Measurements from ENCODE around the gene LINS1.

The LINS1 gene

GRCh38 chr15:100571592-100572167, 30.3 kb downstream of the LINS1 start:
- Histone ChIP-seq H3K9ac (ENCODE audit: low read length) (no peak overlapping the region), H3K27ac (ENCODE audit: low read depth, low read length) (no peak overlapping the region), H3K36me3 (ENCODE audit: insufficient read depth, low read length) (peaks cover 14% of the 10 kb centered on the region), H3K4me1 (ENCODE audit: insufficient read depth, low read length) (no peaks in the 10 kb centered on the region), H3K4me3 (ENCODE audit: low read depth in 1 of 2, low read length in 2 of 2) (no peak overlapping the region), H3K27me3 (ENCODE audit: control insufficient read depth in 1 of 2, insufficient read depth in 2 of 2, low read length in 2 of 2) (no peaks in the 10 kb centered on the region), H3K9me3 (ENCODE audit: low read length) (no peaks in the 10 kb centered on the region)

- H3K9me3 ChIP-seq (ENCODE audit: low read length) = no peaks in the 10 kb centered on the region
- no peaks in the 10 kb centered on the region for H3K27me3 ChIP-seq (ENCODE audit: control insufficient read depth in 1 of 2, insufficient read depth in 2 of 2, low read length in 2 of 2)
- H3K36me3 ChIP-seq (ENCODE audit: insufficient read depth, low read length) = peaks cover 14% of the 10 kb centered on the region
- no peak overlapping the region for H3K9ac ChIP-seq (ENCODE audit: low read length)
- H3K4me3 ChIP-seq (ENCODE audit: low read depth in 1 of 2, low read length in 2 of 2) = no peak overlapping the region
- no peaks in the 10 kb centered on the region for H3K4me1 ChIP-seq (ENCODE audit: insufficient read depth, low read length)
- H3K27ac ChIP-seq (ENCODE audit: low read depth, low read length) = no peak overlapping the region
Measured at GRCh38 chr15:100570735-100571313, 31.2 kb downstream of the LINS1 start.

DNA sequence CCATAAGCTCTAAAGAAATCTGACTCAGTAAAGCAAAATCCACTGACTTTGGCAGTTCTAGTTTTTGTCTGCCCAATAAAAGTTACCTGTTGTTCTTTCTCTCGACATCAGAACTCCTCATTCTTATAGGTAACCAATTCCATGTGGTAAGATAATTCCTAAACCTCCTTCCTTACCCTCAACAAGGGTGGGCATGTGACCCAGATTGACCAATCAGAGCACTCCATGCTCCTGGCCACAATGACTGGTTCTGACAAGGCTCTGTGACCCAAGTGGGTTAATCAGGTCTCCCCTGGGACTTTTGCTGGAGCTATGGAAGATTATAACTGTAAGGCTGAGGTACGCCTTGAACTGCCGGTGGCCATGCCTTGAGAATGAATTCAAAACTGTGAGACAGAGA, 31.7 kb downstream of the LINS1 start:
- Histone ChIP-seq H3K9ac (ENCODE audit: low read length) (no peak overlapping the region), H3K27ac (ENCODE audit: low read depth, low read length) (no peak overlapping the region), H3K36me3 (ENCODE audit: insufficient read depth, low read length) (peaks cover 14% of the 10 kb centered on the region)

GRCh38 chr15:100569391-100569790, 32.6 kb downstream of the LINS1 start:
- Histone ChIP-seq H3K36me3 (ENCODE audit: insufficient read depth, low read length) (peaks cover 14% of the 10 kb centered on the region), H3K4me3 (ENCODE audit: low read depth in 1 of 2, low read length in 2 of 2) (no peak overlapping the region), H3K9ac (ENCODE audit: low read length) (no peak overlapping the region), H3K9me3 (ENCODE audit: low read length) (no peaks in the 10 kb centered on the region), H3K4me1 (ENCODE audit: insufficient read depth, low read length) (no peaks in the 10 kb centered on the region), H3K27me3 (ENCODE audit: control insufficient read depth in 1 of 2, insufficient read depth in 2 of 2, low read length in 2 of 2) (no peaks in the 10 kb centered on the region), H3K27ac (ENCODE audit: low read depth, low read length) (no peak overlapping the region)

More for the DNA sequence above, 31.7 kb downstream of the LINS1 start:
- no peak overlapping the region for H3K4me3 ChIP-seq (ENCODE audit: low read depth in 1 of 2, low read length in 2 of 2)
- H3K27me3 ChIP-seq (ENCODE audit: control insufficient read depth in 1 of 2, insufficient read depth in 2 of 2, low read length in 2 of 2) = no peaks in the 10 kb centered on the region
- no peaks in the 10 kb centered on the region for H3K9me3 ChIP-seq (ENCODE audit: low read length)
- H3K4me1 ChIP-seq (ENCODE audit: insufficient read depth, low read length) = no peaks in the 10 kb centered on the region

GRCh38 chr15:100566850-100567628, 34.9 kb downstream of the LINS1 start:
- Histone ChIP-seq H3K4me1 (ENCODE audit: insufficient read depth, low read length) (no peaks in the 10 kb centered on the region), H3K4me3 (ENCODE audit: low read depth in 1 of 2, low read length in 2 of 2) (no peak overlapping the region), H3K27me3 (ENCODE audit: control insufficient read depth in 1 of 2, insufficient read depth in 2 of 2, low read length in 2 of 2) (no peaks in the 10 kb centered on the region), H3K9ac (ENCODE audit: low read length) (no peak overlapping the region), H3K36me3 (ENCODE audit: insufficient read depth, low read length) (peaks cover 6% of the 10 kb centered on the region), H3K27ac (ENCODE audit: low read depth, low read length) (no peak overlapping the region), H3K9me3 (ENCODE audit: low read length) (no peaks in the 10 kb centered on the region)

DNA sequence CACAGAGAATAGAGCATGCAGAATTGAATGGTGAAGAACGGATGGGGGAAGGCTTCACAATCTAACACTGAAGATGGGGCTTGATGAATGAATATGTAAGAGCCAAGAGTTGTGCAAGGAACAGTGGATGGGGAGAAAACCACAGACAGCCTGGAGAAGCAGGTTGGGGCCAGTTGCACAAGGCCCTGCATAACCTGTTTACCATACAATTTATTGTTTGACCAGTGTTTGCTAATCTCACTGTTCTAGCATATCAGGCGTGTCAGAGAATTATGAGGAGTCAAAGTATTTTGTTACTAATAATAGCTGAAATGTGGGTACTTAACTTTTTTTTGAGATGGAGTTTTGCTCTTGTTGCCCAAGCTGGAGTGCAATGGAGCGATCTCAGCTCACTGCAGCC, 36.4 kb downstream of the LINS1 start:
- Histone ChIP-seq H3K4me1 (ENCODE audit: insufficient read depth, low read length) (no peaks in the 10 kb centered on the region), H3K4me3 (ENCODE audit: low read depth in 1 of 2, low read length in 2 of 2) (no peak overlapping the region), H3K9ac (ENCODE audit: low read length) (no peak overlapping the region), H3K9me3 (ENCODE audit: low read length) (no peaks in the 10 kb centered on the region), H3K27me3 (ENCODE audit: control insufficient read depth in 1 of 2, insufficient read depth in 2 of 2, low read length in 2 of 2) (no peaks in the 10 kb centered on the region), H3K27ac (ENCODE audit: low read depth, low read length) (no peak overlapping the region), H3K36me3 (ENCODE audit: insufficient read depth, low read length) (no peaks in the 10 kb centered on the region)

DNA sequence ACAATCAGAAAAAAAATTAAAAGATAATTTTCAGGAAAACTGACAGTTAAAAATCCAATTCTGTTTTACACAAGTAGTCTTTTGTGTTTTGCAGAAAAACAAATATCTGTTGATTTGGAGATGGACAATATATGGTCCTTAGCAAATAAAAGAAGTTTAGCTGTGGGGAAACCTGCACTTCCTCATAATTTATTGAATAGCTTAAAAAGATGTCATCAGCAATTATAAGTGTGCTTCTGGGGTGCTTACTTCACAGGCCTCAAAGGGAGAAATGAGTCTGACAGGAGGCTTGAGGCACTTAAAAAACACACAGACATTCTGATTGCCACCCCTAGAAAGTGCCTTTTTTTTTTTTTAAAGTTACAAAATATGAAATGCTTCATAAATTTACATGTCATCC, 41.7 kb downstream of the LINS1 start:
- no peak overlapping the region for H3K4me3 ChIP-seq (ENCODE audit: low read depth in 1 of 2, low read length in 2 of 2)
- no peaks in the 10 kb centered on the region for H3K36me3 ChIP-seq (ENCODE audit: insufficient read depth, low read length)
- H3K27me3 ChIP-seq (ENCODE audit: control insufficient read depth in 1 of 2, insufficient read depth in 2 of 2, low read length in 2 of 2) = no peaks in the 10 kb centered on the region
- H3K9me3 ChIP-seq (ENCODE audit: low read length) = no peaks in the 10 kb centered on the region
- H3K27ac ChIP-seq (ENCODE audit: low read depth, low read length) = no peak overlapping the region
- H3K9ac ChIP-seq (ENCODE audit: low read length) = no peak overlapping the region
- H3K4me1 ChIP-seq (ENCODE audit: insufficient read depth, low read length) = no peaks in the 10 kb centered on the region

GRCh38 chr15:100559330-100559729, 42.7 kb downstream of the LINS1 start:
- H3K9me3 ChIP-seq (ENCODE audit: low read length) = no peaks in the 10 kb centered on the region
- H3K4me1 ChIP-seq (ENCODE audit: insufficient read depth, low read length) = no peaks in the 10 kb centered on the region
- no peak overlapping the region for H3K27ac ChIP-seq (ENCODE audit: low read depth, low read length)
- H3K27me3 ChIP-seq (ENCODE audit: control insufficient read depth in 1 of 2, insufficient read depth in 2 of 2, low read length in 2 of 2) = no peaks in the 10 kb centered on the region
- no peak overlapping the region for H3K4me3 ChIP-seq (ENCODE audit: low read depth in 1 of 2, low read length in 2 of 2)
- no peaks in the 10 kb centered on the region for H3K36me3 ChIP-seq (ENCODE audit: insufficient read depth, low read length)
- no peak overlapping the region for H3K9ac ChIP-seq (ENCODE audit: low read length)

- H3K4me1 ChIP-seq (ENCODE audit: insufficient read depth, low read length) = no peaks in the 10 kb centered on the region
- H3K27ac ChIP-seq (ENCODE audit: low read depth, low read length) = no peak overlapping the region
- no peaks in the 10 kb centered on the region for H3K9me3 ChIP-seq (ENCODE audit: low read length)
- H3K4me3 ChIP-seq (ENCODE audit: low read depth in 1 of 2, low read length in 2 of 2) = no peak overlapping the region
- H3K9ac ChIP-seq (ENCODE audit: low read length) = no peak overlapping the region
- H3K27me3 ChIP-seq (ENCODE audit: control insufficient read depth in 1 of 2, insufficient read depth in 2 of 2, low read length in 2 of 2) = no peaks in the 10 kb centered on the region
- H3K36me3 ChIP-seq (ENCODE audit: insufficient read depth, low read length) = no peaks in the 10 kb centered on the region
Measured at GRCh38 chr15:100558771-100559254, 43.2 kb downstream of the LINS1 start.

DNA sequence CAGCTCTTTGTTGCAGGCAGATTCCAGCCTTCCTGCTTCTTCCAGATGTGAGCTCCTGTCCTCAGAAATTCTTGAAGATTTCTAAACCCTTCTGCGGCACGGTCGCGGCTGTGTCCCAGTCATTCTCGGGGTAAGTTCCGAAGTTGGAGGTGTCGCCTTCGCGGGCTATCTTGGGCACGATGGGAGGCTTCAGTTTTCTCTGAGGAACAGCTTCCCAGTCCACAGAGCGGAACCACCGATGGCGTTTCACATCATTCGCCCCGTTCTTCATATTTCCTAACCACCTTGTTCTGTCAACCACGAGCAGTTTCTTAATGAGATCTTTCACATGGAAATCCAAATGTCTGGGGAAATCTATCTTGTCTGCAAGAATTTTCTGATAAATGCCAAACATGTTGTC, 48.5 kb downstream of the LINS1 start:
- H3K27ac ChIP-seq (ENCODE audit: low read depth, low read length) = no peak overlapping the region

GRCh38 chr15:100547961-100548360, 54.0 kb downstream of the LINS1 start:
- H3K27ac ChIP-seq (ENCODE audit: low read depth, low read length) = no peak overlapping the region
- peaks cover 0 to 6% of the 10 kb centered on the region in 2 donors for H3K27me3 ChIP-seq (ENCODE audit: control insufficient read depth in 1 of 2, insufficient read depth in 2 of 2, low read length in 2 of 2)
- H3K36me3 ChIP-seq (ENCODE audit: insufficient read depth, low read length) = no peaks in the 10 kb centered on the region
- H3K4me1 ChIP-seq (ENCODE audit: insufficient read depth, low read length) = no peaks in the 10 kb centered on the region
- H3K4me3 ChIP-seq (ENCODE audit: low read depth in 1 of 2, low read length in 2 of 2) = no peak overlapping the region
- no peaks in the 10 kb centered on the region for H3K9me3 ChIP-seq (ENCODE audit: low read length)
- no peak overlapping the region for H3K9ac ChIP-seq (ENCODE audit: low read length)

More for the DNA sequence above, 48.5 kb downstream of the LINS1 start:
- Histone ChIP-seq H3K9ac (ENCODE audit: low read length) (no peak overlapping the region), H3K9me3 (ENCODE audit: low read length) (no peaks in the 10 kb centered on the region), H3K27me3 (ENCODE audit: control insufficient read depth in 1 of 2, insufficient read depth in 2 of 2, low read length in 2 of 2) (no peaks in the 10 kb centered on the region), H3K36me3 (ENCODE audit: insufficient read depth, low read length) (no peaks in the 10 kb centered on the region), H3K4me1 (ENCODE audit: insufficient read depth, low read length) (no peaks in the 10 kb centered on the region), H3K4me3 (ENCODE audit: low read depth in 1 of 2, low read length in 2 of 2) (no peak overlapping the region)

All from muscle layer of colon (tissue), 2 donors.